GM12874 (cell line): ENCODE results near the gene UBN1.

Experiments used
- CTCF ChIP-seq: IDR thresholded peaks from 2 replicates; pipeline ENCODE4 v1.5.1; 2011; ENCODE audit warnings: low read depth, mild to moderate bottlenecking, control low read depth, low read length, moderate library complexity; ENCODE audit not compliant: insufficient read depth

UBN1 gene

GRCh38 chr16:4931381-4931780 is 84.1 kb downstream of the UBN1 start:
- no peak for TF ChIP-seq CTCF
